Measurements from ENCODE around the gene CRAMP1. TPM values are rescaled to one million over a fixed set of nuclear protein-coding genes. Genes with fewer than 3 reads are reported as not detected.

Gene CRAMP1
- total RNA-seq, 1 donor from 2014 or later = 12.7 TPM

DNA sequence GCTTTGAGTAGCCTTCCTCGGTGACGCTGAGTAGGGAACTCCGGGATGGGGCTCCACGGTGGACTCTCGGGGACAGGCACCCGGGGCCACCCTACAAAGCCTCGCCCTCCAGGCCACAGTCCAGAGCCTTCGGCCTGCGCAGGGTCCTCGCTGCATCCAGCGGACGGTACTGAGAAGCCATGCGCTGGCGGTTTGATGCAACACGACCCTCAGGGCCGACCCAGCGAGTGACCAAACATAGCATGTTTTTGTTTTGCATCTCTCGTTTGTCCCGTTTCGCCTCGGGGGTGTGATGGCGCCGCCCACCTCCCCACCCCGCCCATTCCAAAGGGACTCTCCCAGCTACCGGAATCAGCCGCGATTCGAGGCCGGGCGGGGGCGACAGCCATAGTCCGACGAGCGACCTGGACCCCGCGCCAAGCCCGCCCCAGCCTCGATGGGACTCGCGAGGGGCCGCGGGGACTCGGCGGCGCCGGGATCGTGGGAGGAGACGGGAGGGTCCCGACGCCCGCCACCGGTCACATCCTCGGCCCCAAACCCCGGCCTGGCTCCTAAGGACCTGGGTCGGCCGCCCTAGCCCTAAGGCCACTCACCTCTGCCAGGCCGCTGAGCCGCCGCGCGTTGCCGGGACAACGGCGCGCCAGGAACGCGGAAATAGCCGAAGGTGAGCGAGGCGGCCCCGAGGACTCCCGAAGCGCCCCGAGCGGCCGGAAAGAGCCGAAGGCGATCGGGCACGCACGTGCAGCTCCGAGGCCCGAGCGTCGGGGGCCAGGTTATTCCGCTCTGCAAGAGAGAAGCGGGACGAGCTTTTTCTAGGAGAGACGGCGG is 1.9 kb upstream of the CRAMP1 start:
- intact Hi-C loops (cut with DNase I) = loop anchor here (1.0 to 5.0 kb wide), 9 partner anchors 78 to 1412 kb away; partner anchors contain the start of genes CLCN7, FAHD1, HAGH and HCFC1R1
- Histone ChIP-seq H3K27ac (peak overlapping the region; percentile 73 to 84), H3K9me3 (no peaks in the 10 kb centered on the region), H3K36me3 (peaks cover 4 to 13% of the 10 kb centered on the region in 2 donors), H3K27me3 (no peaks in the 10 kb centered on the region), H3K4me3 (peak overlapping the region; percentile 63 to 83), H3K4me1 (peaks cover 20 to 23% of the 10 kb centered on the region in 2 donors)
- DNase-seq (ENCODE audit: low spot score in 2 of 2) = peak; percentile 30 to 94
- TF ChIP-seq CTCF (IDR thresholded peaks at IDR 0.05) = no peak

DNA sequence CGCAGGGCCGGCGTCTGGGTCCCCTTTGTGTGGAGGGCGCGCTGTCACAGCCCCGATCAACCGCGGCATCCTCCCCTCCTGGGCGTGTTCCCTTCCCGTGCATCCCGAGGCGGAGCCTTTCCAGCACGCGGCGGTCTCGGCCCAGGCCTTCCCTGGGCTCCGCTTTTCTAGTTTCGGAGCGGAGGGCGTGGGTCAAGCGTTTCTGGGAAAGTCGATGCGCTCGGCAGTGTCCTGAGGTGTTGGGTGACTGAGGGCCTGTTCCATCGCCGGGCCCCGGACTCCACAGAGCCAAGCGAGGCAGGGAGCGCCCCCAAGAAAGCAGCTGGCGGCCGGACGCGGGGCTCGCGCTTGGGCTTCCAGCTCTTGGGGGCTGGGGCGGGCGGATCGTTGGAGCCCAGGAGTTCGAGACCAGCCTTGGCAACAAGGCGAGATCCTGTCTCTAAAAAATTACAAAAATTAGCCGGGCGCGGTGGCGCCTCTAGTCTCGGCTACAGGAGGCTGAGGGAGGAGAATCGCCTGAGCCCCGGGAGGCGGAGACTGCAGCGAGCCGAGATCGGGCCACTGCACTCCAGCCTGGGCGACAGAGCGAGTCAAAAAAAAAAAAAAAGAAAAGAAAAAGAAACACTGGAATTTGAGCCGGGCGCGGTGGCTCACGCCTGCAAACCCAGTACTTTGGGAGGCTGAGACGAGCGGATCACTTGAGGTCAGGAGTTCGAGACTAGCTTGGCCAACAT is 1.1 kb upstream of the CRAMP1 start:
- DNase-seq (ENCODE audit: low spot score in 2 of 2) = no peak
- peaks cover 1 to 9% of the 10 kb centered on the region in 2 donors for H3K36me3 ChIP-seq
- no peak for TF ChIP-seq CTCF (IDR thresholded peaks at IDR 0.05)
- H3K9me3 ChIP-seq = no peaks in the 10 kb centered on the region
- intact Hi-C loops (cut with DNase I) = loop anchor here (1.0 to 5.0 kb wide), 9 partner anchors 79 to 1411 kb away; partner anchors contain the start of genes CLCN7, FAHD1, HAGH and HCFC1R1
- H3K27me3 ChIP-seq = no peaks in the 10 kb centered on the region
- peaks cover 26 to 28% of the 10 kb centered on the region in 2 donors for H3K4me1 ChIP-seq
- peak overlapping the region; percentile 63 to 83 for H3K4me3 ChIP-seq
- H3K27ac ChIP-seq = peak overlapping the region; percentile 73 to 84

- H3K4me3 ChIP-seq = peak overlapping the region; percentile 91 to 94
- no peaks in the 10 kb centered on the region for H3K27me3 ChIP-seq
- H3K27ac ChIP-seq = peak overlapping the region; percentile 80 to 81
- TF ChIP-seq CTCF (IDR thresholded peaks at IDR 0.05) = no peak
- H3K4me1 ChIP-seq = peaks cover 26 to 32% of the 10 kb centered on the region in 2 donors
- H3K36me3 ChIP-seq = peaks cover 0 to 15% of the 10 kb centered on the region in 2 donors
- intact Hi-C loops (cut with DNase I) = loop anchor here (2.0 to 5.0 kb wide), 8 partner anchors 81 to 1409 kb away; partner anchors contain the start of genes FAHD1, HAGH, HCFC1R1 and METTL26
- no peak for DNase-seq (ENCODE audit: low spot score in 2 of 2)
- no peaks in the 10 kb centered on the region for H3K9me3 ChIP-seq
Measured at GRCh38 chr16:1613211-1613622, 1.1 kb downstream of the CRAMP1 start.

GRCh38 chr16:1613728-1614455 is 1.7 kb downstream of the CRAMP1 start:
- intact Hi-C loops (cut with DNase I) = loop anchor here (2.0 to 5.0 kb wide), 8 partner anchors 82 to 1408 kb away; partner anchors contain the start of genes FAHD1, HAGH, HCFC1R1 and METTL26
- Histone ChIP-seq H3K27ac (no peak overlapping the region), H3K4me3 (peak overlapping the region; percentile 91 to 94), H3K36me3 (peaks cover 0 to 19% of the 10 kb centered on the region in 2 donors), H3K27me3 (no peaks in the 10 kb centered on the region), H3K9me3 (no peaks in the 10 kb centered on the region), H3K4me1 (peaks cover 26 to 32% of the 10 kb centered on the region in 2 donors)
- TF ChIP-seq CTCF (IDR thresholded peaks at IDR 0.05) = no peak
- no peak for DNase-seq (ENCODE audit: low spot score in 2 of 2)
